Hepatocyte (in vitro differentiated cells): Measurements from ENCODE around the gene LRRC63. TPM values are rescaled to one million over a fixed set of nuclear protein-coding genes. Genes with fewer than 3 reads are reported as not detected.

ENCODE experiments used
- DNase-seq: peaks from one replicate; pipeline ENCODE4 v3.0.0-alpha.2; 2016; ENCODE audit warnings: low spot score
- H2AFZ ChIP-seq: fragments of 200-600 bp; sonication (generic); 2 replicates; pipeline ENCODE4 v1.6.0; 2016; ENCODE audit warnings: antibody characterized with exemption, mild to moderate bottlenecking
- H3K27ac ChIP-seq: fragments of 200-600 bp; sonication (generic); 2 replicates; pipeline ENCODE4 v1.5.1; 2016; ENCODE audit warnings: mild to moderate bottlenecking
- H3K27me3 ChIP-seq: fragments of 200-600 bp; sonication (generic); 2 replicates; pipeline ENCODE4 v1.6.1; 2016
- H3K36me3 ChIP-seq: fragments of 200-600 bp; sonication (generic); replicated peaks from 2 replicates; pipeline ENCODE4 v1.5.1; 2016; ENCODE audit warnings: low read depth; ENCODE audit not compliant: insufficient read depth
- H3K4me1 ChIP-seq: fragments of 200-600 bp; sonication (generic); 2 replicates; pipeline ENCODE4 v1.5.1; 2016; ENCODE audit warnings: mild to moderate bottlenecking, moderate library complexity; ENCODE audit not compliant: insufficient read depth
- H3K4me2 ChIP-seq: fragments of 200-600 bp; sonication (generic); 2 replicates; pipeline ENCODE4 v1.6.0; 2016
- H3K4me3 ChIP-seq: fragments of 200-600 bp; sonication (generic); 2 replicates; pipeline ENCODE4 v1.5.1; 2016; ENCODE audit warnings: mild to moderate bottlenecking
- H3K79me2 ChIP-seq: fragments of 200-600 bp; sonication (generic); 2 replicates; pipeline ENCODE4 v1.6.0; 2017; ENCODE audit warnings: mild to moderate bottlenecking
- H3K9me2 ChIP-seq: fragments of 200-600 bp; sonication (generic); replicated peaks from 2 replicates; pipeline ENCODE4 v1.6.0; 2017; ENCODE audit warnings: mild to moderate bottlenecking; ENCODE audit not compliant: insufficient read depth
- H3K9me3 ChIP-seq: fragments of 200-600 bp; sonication (generic); 2 replicates; pipeline ENCODE4 v1.5.1; 2016; ENCODE audit warnings: low read depth, mild to moderate bottlenecking
- H4K20me1 ChIP-seq: fragments of 200-600 bp; sonication (generic); 2 replicates; pipeline ENCODE4 v1.6.0; 2016; ENCODE audit warnings: mild to moderate bottlenecking; ENCODE audit not compliant: insufficient read depth, poor library complexity, severe bottlenecking
- CTCF ChIP-seq: fragments of 200-600 bp; sonication (generic); IDR thresholded peaks from 2 replicates; pipeline ENCODE4 v1.5.1; 2016; ENCODE audit warnings: antibody characterized with exemption, mild to moderate bottlenecking; ENCODE audit not compliant: poor library complexity
- EZH2 ChIP-seq: fragments of 200-600 bp; sonication (generic); IDR thresholded peaks from 2 replicates; pipeline ENCODE4 v1.6.1; 2016; ENCODE audit warnings: antibody characterized with exemption, mild to moderate bottlenecking, borderline replicate concordance
- EZH2phosphoT487 ChIP-seq: fragments of 200-600 bp; sonication (generic); IDR thresholded peaks from one replicate; pipeline ENCODE4 v1.6.1; 2018; ENCODE audit warnings: antibody characterized with exemption, mild to moderate bottlenecking, low read depth, moderate library complexity; ENCODE audit not compliant: unreplicated experiment, severe bottlenecking
- WGBS: methylation state at CpG from one replicate; pipeline ENCODE4 v1.1.6; 2016; ENCODE audit warnings: low lambda C conversion rate; ENCODE audit errors: missing lambda C conversion rate; 5-methylcytosine and 5-hydroxymethylcytosine counted together
- polyA plus RNA-seq: library from polyadenylated mRNA; unstranded; fragments of >200 nt; fragmentation: Nextera tagmentation; extraction: Ambion mirVana; gene quantifications from 2 replicates; pipeline ENCODE4 v1.2.1, GENCODE V29; 2016
- total RNA-seq: library from RNA; depleted of rRNA; stranded (reverse); fragments of >200 nt; gene quantifications from 2 replicates; pipeline ENCODE4 v1.2.3, GENCODE V29; 2014

The LRRC63 gene
- total and polyA plus RNA-seq, 2 experiments from 2014 or later, result not detected

GRCh38 chr13:46296115-46296822 is 84.5 kb downstream of the LRRC63 start:
- H3K79me2 ChIP-seq, result no peaks in the 10 kb centered on the region
- H3K36me3 ChIP-seq, result no peaks in the 10 kb centered on the region
- peaks cover 7% of the 10 kb centered on the region for H3K4me1 ChIP-seq
- H2AFZ ChIP-seq, result no peak overlapping the region
- no peak overlapping the region for H3K4me2 ChIP-seq
- H3K9me3 ChIP-seq, result no peaks in the 10 kb centered on the region
- no peaks in the 10 kb centered on the region for H3K27me3 ChIP-seq
- TF ChIP-seq EZH2 (no peak), EZH2phosphoT487 (no peak), CTCF (no peak)
- no peak overlapping the region for H3K4me3 ChIP-seq
- 84% methylated on average over 3 of the region's 3 CpGs for WGBS
- H3K27ac ChIP-seq, result peak overlapping the region; percentile 71
- DNase-seq, result no peak
- no peaks in the 10 kb centered on the region for H4K20me1 ChIP-seq
- H3K9me2 ChIP-seq, result no peaks in the 10 kb centered on the region

GRCh38 chr13:46296921-46297320 is 85.2 kb downstream of the LRRC63 start:
- TF ChIP-seq EZH2phosphoT487 (no peak), EZH2 (no peak), CTCF (no peak)
- Histone ChIP-seq H3K4me1 (peaks cover 7% of the 10 kb centered on the region), H4K20me1 (no peaks in the 10 kb centered on the region), H3K4me3 (no peak overlapping the region), H3K9me2 (no peaks in the 10 kb centered on the region), H3K36me3 (no peaks in the 10 kb centered on the region), H3K4me2 (no peak overlapping the region), H3K27me3 (no peaks in the 10 kb centered on the region), H2AFZ (no peak overlapping the region), H3K9me3 (no peaks in the 10 kb centered on the region), H3K27ac (peak overlapping the region; percentile 71), H3K79me2 (no peaks in the 10 kb centered on the region)
- peak; percentile 38 for DNase-seq
- WGBS, result 74% methylated on average over 3 of the region's 3 CpGs

GRCh38 chr13:46297361-46297811 is 85.7 kb downstream of the LRRC63 start:
- WGBS, result 54% methylated on average over 3 of the region's 3 CpGs
- H3K27me3 ChIP-seq, result no peaks in the 10 kb centered on the region

More at GRCh38 chr13:46297361-46297811, 85.7 kb downstream of the LRRC63 start:
- Histone ChIP-seq H3K9me3 (no peaks in the 10 kb centered on the region), H3K9me2 (no peaks in the 10 kb centered on the region), H2AFZ (no peak overlapping the region), H3K4me3 (no peak overlapping the region), H3K4me2 (no peak overlapping the region), H4K20me1 (no peaks in the 10 kb centered on the region), H3K79me2 (no peaks in the 10 kb centered on the region), H3K27ac (peak overlapping the region; percentile 71), H3K4me1 (peaks cover 7% of the 10 kb centered on the region), H3K36me3 (no peaks in the 10 kb centered on the region)
- TF ChIP-seq EZH2phosphoT487 (no peak), EZH2 (no peak), CTCF (no peak)
- DNase-seq, result no peak
